Natural killer cell (primary cell): ENCODE data around the gene LASP1. TPM values are rescaled to one million over a fixed set of nuclear protein-coding genes. Genes with fewer than 3 reads are reported as not detected.
A peak's percentile ranks its signal among the peaks of the same experiment; 100 is the strongest.

ENCODE experiments used
- ATAC-seq, 3 donors: fragments of 150-1000 bp in 2 of 3; fragments of 200-7000 bp in 1 of 3; cut with Tn5 transposase; 1 replicate in 1 of 3; 2 replicates in 2 of 3; pipeline ENCODE4 v1.10.0; 2021; ENCODE audit warnings: mild to moderate bottlenecking in 2 of 3, moderate library complexity in 2 of 3
- DNase-seq, 2 donors: peaks; one replicate each; pipeline versions ENCODE4 v3.0.0 to v3.0.0-alpha.2; 2013 to 2021; ENCODE audit warnings: mixed read lengths in 1 of 2
- H3K27ac ChIP-seq: one replicate; pipeline ENCODE4 v1.5.1; 2013; ENCODE audit warnings: mild to moderate bottlenecking, low read length
- H3K27me3 ChIP-seq: one replicate; pipeline ENCODE4 v1.6.1; 2013; ENCODE audit warnings: low read length; ENCODE audit not compliant: control insufficient read depth, insufficient read depth
- H3K36me3 ChIP-seq: one replicate; pipeline ENCODE4 v1.6.1; 2013; ENCODE audit warnings: low read length; ENCODE audit not compliant: control insufficient read depth, insufficient read depth
- H3K4me1 ChIP-seq: one replicate; pipeline ENCODE4 v1.6.1; 2013; ENCODE audit warnings: low read length; ENCODE audit not compliant: control insufficient read depth, insufficient read depth
- H3K4me3 ChIP-seq: one replicate; pipeline ENCODE4 v1.5.1; 2013; ENCODE audit warnings: low read length
- H3K9me3 ChIP-seq: one replicate; pipeline ENCODE4 v1.6.1; 2013; ENCODE audit warnings: low read length; ENCODE audit not compliant: control insufficient read depth, insufficient read depth
- H3K27ac Mint-ChIP-seq, 2 donors: one replicate each; pipeline ENCODE4 v1.8.0; 2022; ENCODE audit warnings: mild to moderate bottlenecking in 2 of 2, mixed read lengths in 2 of 2, moderate library complexity in 1 of 2
- H3K27me3 Mint-ChIP-seq, 2 donors: one replicate each; pipeline ENCODE4 v1.8.0; 2022; ENCODE audit warnings: low read depth in 2 of 2, mixed read lengths in 2 of 2
- H3K36me3 Mint-ChIP-seq: one replicate; pipeline ENCODE4 v1.8.0; 2022; ENCODE audit warnings: mixed read lengths
- H3K4me1 Mint-ChIP-seq, 2 donors: one replicate each; pipeline ENCODE4 v1.8.0; 2022; ENCODE audit warnings: mixed read lengths in 2 of 2
- H3K4me3 Mint-ChIP-seq: one replicate; pipeline ENCODE4 v1.8.0; 2022; ENCODE audit warnings: mild to moderate bottlenecking, moderate library complexity, mixed read lengths
- H3K9me3 Mint-ChIP-seq, 2 donors: one replicate each; pipeline ENCODE4 v1.8.0; 2022; ENCODE audit warnings: mixed read lengths in 2 of 2
- CTCF ChIP-seq: fragments of 200-600 bp; IDR thresholded peaks from one replicate; pipeline ENCODE4 v1.8.0; 2022; ENCODE audit warnings: antibody characterized with exemption
- WGBS: methylation state at CpG from one replicate; pipeline ENCODE4 v1.1.7; 2013; ENCODE audit warnings: missing lambda C conversion rate; ENCODE audit not compliant: insufficient coverage; 5-methylcytosine and 5-hydroxymethylcytosine counted together
- intact Hi-C: fragments of 100-400 bp; cut with micrococcal nuclease; formaldehyde crosslinking; loops from one replicate; pipeline ENCODE4 v1.14.2; 2022
- total RNA-seq, 4 donors: library from RNA; stranded (reverse); fragments of 120-200 nt in 1 of 4; gene quantifications; one replicate each; pipeline versions ENCODE4 v1.2.3 to v1.2.4, GENCODE V29; 2013 to 2022

Gene LASP1
- total RNA-seq, 3 donors from 2014 or later (not counting 1 experiment from before 2014, with no cell fraction given), result 293 to 363 (median 340) TPM

- Histone ChIP-seq H3K27ac (no peak overlapping the region), H3K4me1 (peaks cover 98% of the 10 kb centered on the region), H3K9me3 (no peaks in the 10 kb centered on the region), H3K36me3 (peaks cover 61% of the 10 kb centered on the region), H3K27me3 (no peaks in the 10 kb centered on the region), H3K4me3 (no peak overlapping the region)
- H3K9me3 Mint-ChIP-seq, result no peaks in the 10 kb centered on the region
- H3K36me3 Mint-ChIP-seq, result peaks cover 6% of the 10 kb centered on the region
- no peak for ATAC-seq
- peak overlapping the region; percentile 91 to 93 for H3K27ac Mint-ChIP-seq
- H3K4me1 Mint-ChIP-seq, result peaks cover 85 to 89% of the 10 kb centered on the region in 2 donors
- peak in 1 of 2 donors; percentile 4 for DNase-seq
- no peaks in the 10 kb centered on the region for H3K27me3 Mint-ChIP-seq
- TF ChIP-seq CTCF, result no peak
- H3K4me3 Mint-ChIP-seq, result peak overlapping the region; percentile 84
- WGBS, result 87% methylated on average over 9 of the region's 9 CpGs
- intact Hi-C loops, result no loop called here
These were observed 15.3 kb downstream of the LASP1 start for GRCh38 chr17:38885044-38885727.

- Histone ChIP-seq H3K9me3 (no peaks in the 10 kb centered on the region), H3K27me3 (no peaks in the 10 kb centered on the region), H3K4me1 (peaks cover 98% of the 10 kb centered on the region), H3K4me3 (no peak overlapping the region), H3K36me3 (peaks cover 61% of the 10 kb centered on the region), H3K27ac (peak overlapping the region; percentile 22)
- TF ChIP-seq CTCF, result no peak
- Mint-ChIP-seq H3K27me3 (no peaks in the 10 kb centered on the region), H3K9me3 (no peaks in the 10 kb centered on the region), H3K36me3 (peaks cover 6% of the 10 kb centered on the region), H3K27ac (peak overlapping the region; percentile 91 to 93), H3K4me1 (peaks cover 88 to 89% of the 10 kb centered on the region in 2 donors), H3K4me3 (peak overlapping the region; percentile 84)
- intact Hi-C loops, result no loop called here
- ATAC-seq (peak; percentile 12 to 20 (median 19)), DNase-seq (peak in 1 of 2 donors; percentile 49)
- 54% methylated on average over 9 of the region's 11 CpGs for WGBS
These were observed 16.1 kb downstream of the LASP1 start for GRCh38 chr17:38885728-38886642.

- Histone ChIP-seq H3K4me3 (no peak overlapping the region), H3K4me1 (peaks cover 98% of the 10 kb centered on the region), H3K36me3 (peaks cover 63% of the 10 kb centered on the region), H3K9me3 (no peaks in the 10 kb centered on the region), H3K27me3 (no peaks in the 10 kb centered on the region), H3K27ac (no peak overlapping the region)
- Mint-ChIP-seq H3K27ac (peak overlapping the region; percentile 91 to 93), H3K9me3 (no peaks in the 10 kb centered on the region), H3K27me3 (no peaks in the 10 kb centered on the region), H3K36me3 (peaks cover 2% of the 10 kb centered on the region), H3K4me3 (peak overlapping the region; percentile 84), H3K4me1 (peaks cover 88 to 89% of the 10 kb centered on the region in 2 donors)
- 79% methylated on average over 8 of the region's 8 CpGs for WGBS
- ATAC-seq, result peak in 1 of 3 donors; percentile 16
- no peak for DNase-seq
- TF ChIP-seq CTCF, result no peak
- intact Hi-C loops, result no loop called here
These were observed 16.8 kb downstream of the LASP1 start for GRCh38 chr17:38886643-38887010.
